ENCODE data around the gene PRICKLE2.

Gene PRICKLE2

GRCh38 chr3:64213962-64214379 lies 11.3 kb downstream of the PRICKLE2 start:
- H3K4me3 ChIP-seq (ENCODE audit: low read depth in 1 of 2, low read length in 1 of 2), result no peak overlapping the region
- peaks cover 58% of the 10 kb centered on the region for H3K27me3 ChIP-seq
- H3K36me3 ChIP-seq, result no peaks in the 10 kb centered on the region
- no peaks in the 10 kb centered on the region for H3K4me1 ChIP-seq (ENCODE audit: control insufficient read depth in 1 of 2, insufficient read depth in 1 of 2, low read depth in 1 of 2, low read length in 1 of 2)
- H3K27ac ChIP-seq, result no peak overlapping the region
- TF ChIP-seq CTCF (IDR thresholded peaks at IDR 0.05), result no peak
- no peaks in the 10 kb centered on the region for H3K9me3 ChIP-seq

GRCh38 chr3:64213224-64213878 lies 11.9 kb downstream of the PRICKLE2 start:
- Histone ChIP-seq H3K9me3 (no peaks in the 10 kb centered on the region), H3K4me3 (ENCODE audit: low read depth in 1 of 2, low read length in 1 of 2) (no peak overlapping the region), H3K36me3 (no peaks in the 10 kb centered on the region), H3K27ac (no peak overlapping the region), H3K27me3 (peaks cover 58% of the 10 kb centered on the region), H3K4me1 (ENCODE audit: control insufficient read depth in 1 of 2, insufficient read depth in 1 of 2, low read depth in 1 of 2, low read length in 1 of 2) (no peaks in the 10 kb centered on the region)
- TF ChIP-seq CTCF (IDR thresholded peaks at IDR 0.05), result no peak

GRCh38 chr3:64209866-64210621 lies 15.2 kb downstream of the PRICKLE2 start:
- Histone ChIP-seq H3K9me3 (no peaks in the 10 kb centered on the region), H3K4me1 (ENCODE audit: control insufficient read depth in 1 of 2, insufficient read depth in 1 of 2, low read depth in 1 of 2, low read length in 1 of 2) (no peaks in the 10 kb centered on the region), H3K4me3 (ENCODE audit: low read depth in 1 of 2, low read length in 1 of 2) (no peak overlapping the region), H3K36me3 (no peaks in the 10 kb centered on the region), H3K27ac (no peak overlapping the region), H3K27me3 (peaks cover 39% of the 10 kb centered on the region)
- TF ChIP-seq CTCF (IDR thresholded peaks at IDR 0.05), result no peak

GRCh38 chr3:64207289-64208080 lies 17.8 kb downstream of the PRICKLE2 start:
- no peaks in the 10 kb centered on the region for H3K36me3 ChIP-seq
- H3K9me3 ChIP-seq, result no peaks in the 10 kb centered on the region
- no peaks in the 10 kb centered on the region for H3K4me1 ChIP-seq (ENCODE audit: control insufficient read depth in 1 of 2, insufficient read depth in 1 of 2, low read depth in 1 of 2, low read length in 1 of 2)
- H3K4me3 ChIP-seq (ENCODE audit: low read depth in 1 of 2, low read length in 1 of 2), result no peak overlapping the region
- H3K27ac ChIP-seq, result no peak overlapping the region
- TF ChIP-seq CTCF (IDR thresholded peaks at IDR 0.05), result no peak
- H3K27me3 ChIP-seq, result peaks cover 19% of the 10 kb centered on the region

- peaks cover 4% of the 10 kb centered on the region for H3K27me3 ChIP-seq
- no peaks in the 10 kb centered on the region for H3K36me3 ChIP-seq
- TF ChIP-seq CTCF (IDR thresholded peaks at IDR 0.05), result no peak
- no peaks in the 10 kb centered on the region for H3K4me1 ChIP-seq (ENCODE audit: control insufficient read depth in 1 of 2, insufficient read depth in 1 of 2, low read depth in 1 of 2, low read length in 1 of 2)
- H3K27ac ChIP-seq, result no peak overlapping the region
- H3K4me3 ChIP-seq (ENCODE audit: low read depth in 1 of 2, low read length in 1 of 2), result no peak overlapping the region
- H3K9me3 ChIP-seq, result no peaks in the 10 kb centered on the region
Measured at GRCh38 chr3:64203969-64204908, 21.0 kb downstream of the PRICKLE2 start.

All from neutrophil (primary cell).